GM19328 (cell line): ENCODE data around the gene RAB3D.
"Not testable (repeated sequence)": the region's sequence is repeated elsewhere in the genome, so short reads cannot be mapped to it uniquely, and the experiment has no call there.

Source experiments
- ATAC-seq: cut with Tn5 transposase; IDR thresholded peaks from one replicate; pipeline ENCODE4 v1.9.1; 2021; ENCODE audit warnings: mild to moderate bottlenecking, moderate library complexity; ENCODE audit not compliant: unreplicated experiment

RAB3D gene

DNA sequence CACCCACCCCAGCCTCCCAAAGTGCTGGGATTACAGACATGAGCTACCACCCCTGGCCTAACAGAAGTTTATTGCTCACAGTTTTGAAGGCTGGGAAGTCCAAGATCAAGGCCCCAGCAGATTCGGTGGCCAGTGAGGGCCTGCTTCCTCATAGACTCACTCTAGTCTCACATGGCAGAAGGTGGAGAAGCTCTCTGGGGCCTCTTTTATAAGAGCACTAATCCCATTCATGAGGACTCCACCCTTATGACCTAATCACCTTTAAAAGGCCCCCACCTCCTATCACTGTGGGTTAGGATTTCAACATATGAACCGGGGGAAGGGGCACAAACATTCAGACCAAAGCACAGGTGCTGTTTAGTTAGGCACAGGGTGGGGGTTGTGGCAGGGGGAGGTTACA, 28.1 kb upstream of the RAB3D start:
- ATAC-seq, result no peak

DNA sequence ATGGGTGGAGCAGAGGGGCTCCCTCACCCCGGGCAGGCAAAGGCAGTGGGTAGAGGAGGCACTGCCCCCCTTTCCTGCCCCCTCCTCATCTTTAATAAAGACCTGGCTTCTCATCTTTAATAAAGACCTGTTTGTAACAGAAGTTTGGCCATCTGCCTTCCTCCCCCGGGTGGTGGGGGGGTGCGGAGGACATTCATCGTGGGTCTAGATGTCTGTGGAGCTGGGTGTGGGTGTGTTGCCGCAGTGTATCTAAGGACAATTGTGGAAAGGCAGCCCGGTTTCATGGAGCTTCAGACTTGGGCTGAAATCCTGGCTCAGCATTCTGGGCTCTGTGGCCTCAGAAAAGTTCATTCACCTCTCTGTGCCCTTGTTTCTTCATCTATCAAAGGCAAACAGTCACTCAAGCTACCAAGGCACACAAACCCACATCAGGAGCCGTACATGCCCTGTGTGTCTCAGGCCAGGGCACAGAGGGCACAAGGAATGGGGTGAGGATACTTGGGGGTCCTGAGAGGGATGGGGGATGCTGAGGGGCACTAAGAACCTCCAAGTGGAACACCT, 26.2 kb upstream of the RAB3D start:
- ATAC-seq, result no peak

DNA sequence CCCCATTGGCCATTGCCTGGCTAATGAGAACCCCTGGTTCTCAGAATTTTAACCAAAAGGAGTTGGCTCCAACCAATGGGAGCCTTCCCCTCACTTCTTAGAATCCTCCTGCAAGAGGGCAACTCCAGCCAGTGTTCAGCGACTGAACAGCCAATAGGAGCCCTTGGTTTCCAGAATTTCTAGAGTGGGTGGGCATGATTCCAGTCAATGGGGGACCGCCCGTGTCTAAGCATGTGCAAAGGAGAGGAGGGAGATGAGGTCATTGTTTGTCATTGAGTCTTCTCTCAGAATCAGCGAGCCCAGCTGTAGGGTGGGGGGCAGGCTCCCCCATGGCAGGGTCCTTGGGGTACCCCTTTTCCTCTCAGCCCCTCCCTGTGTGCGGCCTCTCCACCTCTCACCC, 25.5 kb upstream of the RAB3D start:
- ATAC-seq, result no peak

DNA sequence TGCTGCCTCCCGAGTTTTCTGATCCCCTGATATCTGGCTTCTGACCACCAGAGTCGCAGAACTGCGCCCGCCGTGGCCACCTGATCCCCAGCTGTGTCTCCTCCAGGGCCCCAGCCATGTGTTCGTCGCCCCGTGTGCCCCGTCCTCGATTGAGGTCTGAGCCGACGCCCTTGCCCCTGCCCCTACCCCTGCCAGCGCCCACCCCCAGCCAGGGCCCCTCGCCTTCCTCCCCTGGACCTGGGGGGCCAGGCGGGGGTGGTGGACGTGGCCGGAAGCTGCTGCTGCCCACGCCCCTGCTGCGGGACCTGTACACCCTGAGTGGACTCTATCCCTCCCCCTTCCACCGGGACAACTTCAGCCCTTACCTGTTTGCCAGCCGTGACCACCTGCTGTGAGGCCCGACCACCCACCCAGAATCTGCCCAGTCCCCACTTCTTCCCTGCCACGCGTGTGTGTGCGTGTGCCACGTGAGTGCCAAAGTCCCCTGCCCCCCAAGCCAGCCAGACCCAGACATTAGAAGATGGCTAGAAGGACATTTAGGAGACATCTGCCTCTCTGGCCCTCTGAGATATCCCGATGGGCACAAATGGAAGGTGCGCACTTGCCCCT, 24.9 kb upstream of the RAB3D start:
- no peak for ATAC-seq

DNA sequence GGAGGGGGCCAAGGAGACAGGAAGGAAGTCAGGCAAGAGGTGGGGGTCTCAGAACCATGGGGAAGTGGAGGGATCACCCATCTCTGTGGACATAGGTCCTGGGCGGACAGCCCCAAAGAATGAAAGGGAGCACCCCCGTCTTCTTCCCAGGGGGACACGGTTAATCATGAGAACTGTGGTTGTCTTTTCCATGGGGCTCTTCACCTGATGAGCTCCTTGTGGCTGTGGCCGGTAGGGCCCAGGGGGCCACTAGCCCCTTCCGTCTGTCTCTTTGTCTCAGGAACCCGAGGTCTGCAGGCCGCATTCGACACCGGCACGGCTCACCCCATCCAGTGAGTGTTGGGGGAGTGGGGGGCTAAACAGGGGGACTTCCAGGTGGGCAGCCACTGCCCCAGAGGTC, 24.4 kb upstream of the RAB3D start:
- ATAC-seq, result no peak

DNA sequence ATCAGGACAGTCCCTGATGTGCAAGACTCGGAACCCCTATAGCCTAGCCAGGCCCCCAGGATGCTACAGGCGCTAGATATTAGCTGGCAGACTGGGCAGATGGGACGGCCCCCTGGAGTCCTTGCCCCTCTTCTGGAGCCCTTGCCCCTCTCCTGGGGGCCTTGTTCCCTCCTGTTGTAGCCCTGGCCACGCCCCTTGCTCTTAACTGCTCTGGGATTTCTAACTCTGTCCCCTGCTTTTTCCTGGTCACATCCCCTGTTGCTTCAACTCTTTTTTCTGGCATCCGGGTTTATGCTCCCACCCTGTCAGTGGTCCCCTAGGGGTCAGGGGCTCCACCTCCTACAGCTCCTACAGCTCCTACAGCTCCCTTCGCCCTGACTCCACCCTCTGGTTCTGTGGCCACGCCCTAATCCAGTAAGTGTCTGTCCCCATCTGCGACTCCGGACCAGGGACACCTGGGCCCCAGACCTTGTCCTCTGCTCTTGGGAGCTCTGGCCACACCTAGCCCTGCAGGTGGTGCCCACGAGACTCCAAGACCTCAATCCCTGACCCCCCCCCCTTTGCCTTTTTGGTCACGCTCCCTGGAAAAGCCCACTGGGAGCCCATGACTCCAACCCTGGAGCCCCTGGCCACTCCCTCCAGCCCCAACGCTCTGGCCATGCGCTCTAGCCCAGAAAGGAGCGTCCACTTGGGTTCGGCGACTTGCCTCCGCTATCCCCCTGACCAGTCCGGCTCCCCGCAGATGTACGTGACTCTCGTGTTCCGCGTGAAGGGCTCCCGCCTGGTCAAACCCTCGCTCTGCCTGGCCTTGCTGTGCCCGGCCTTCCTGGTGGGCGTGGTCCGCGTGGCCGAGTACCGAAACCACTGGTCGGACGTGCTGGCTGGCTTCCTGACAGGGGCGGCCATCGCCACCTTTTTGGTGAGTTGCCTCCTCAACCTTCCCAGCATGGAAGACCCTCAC, 22.6 kb upstream of the RAB3D start:
- ATAC-seq, result no peak

DNA sequence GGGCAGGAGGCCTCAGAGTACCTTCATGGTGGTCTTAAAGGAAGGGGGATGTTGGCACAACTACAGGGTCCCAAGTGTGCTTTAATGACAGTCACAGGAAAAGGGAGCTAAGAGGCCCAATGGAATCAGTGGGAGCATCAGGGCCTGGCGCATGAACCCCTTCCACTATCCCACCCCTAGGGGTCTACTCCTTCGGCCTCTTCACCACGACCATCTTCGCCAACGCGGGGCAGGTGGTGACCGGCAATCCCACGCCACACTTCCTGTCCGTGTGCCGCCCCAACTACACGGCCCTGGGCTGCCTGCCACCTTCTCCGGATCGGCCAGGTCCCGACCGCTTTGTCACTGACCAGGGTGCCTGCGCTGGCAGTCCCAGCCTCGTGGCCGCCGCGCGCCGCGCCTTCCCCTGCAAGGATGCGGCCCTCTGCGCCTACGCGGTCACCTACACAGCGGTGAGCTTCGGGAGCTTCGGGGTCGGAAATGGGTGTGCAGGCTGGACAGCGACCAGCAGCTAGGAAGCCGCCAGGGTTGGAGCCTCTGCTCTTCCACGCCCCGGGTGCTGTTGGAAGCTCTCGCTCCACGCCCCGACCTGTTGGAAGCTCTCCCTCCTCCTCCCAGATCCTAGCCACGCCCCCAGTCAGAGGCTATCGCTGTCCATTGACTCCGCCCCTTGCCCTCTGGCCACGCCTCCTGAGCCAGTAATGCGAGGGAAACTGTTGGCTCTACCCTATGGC, 21.7 kb upstream of the RAB3D start:
- ATAC-seq, result no peak

DNA sequence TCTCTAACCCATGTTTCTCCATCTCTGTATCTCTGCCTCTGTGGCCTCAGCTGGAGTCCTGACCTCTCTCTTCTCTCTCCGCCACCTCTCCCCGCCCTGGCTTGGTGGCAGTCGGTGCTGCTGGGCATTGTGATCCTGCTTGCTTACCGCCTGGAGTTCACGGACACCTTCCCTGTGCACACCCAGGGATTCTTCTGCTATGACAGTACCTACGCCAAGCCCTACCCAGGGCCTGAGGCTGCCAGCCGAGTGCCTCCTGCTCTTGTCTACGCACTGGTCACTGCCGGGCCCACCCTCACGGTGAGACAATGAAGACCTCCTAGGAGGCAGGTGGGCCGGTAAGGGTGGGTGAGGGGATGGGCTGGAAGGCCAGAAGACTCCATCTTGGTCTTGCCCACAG, 20.0 kb upstream of the RAB3D start:
- no peak for ATAC-seq

DNA sequence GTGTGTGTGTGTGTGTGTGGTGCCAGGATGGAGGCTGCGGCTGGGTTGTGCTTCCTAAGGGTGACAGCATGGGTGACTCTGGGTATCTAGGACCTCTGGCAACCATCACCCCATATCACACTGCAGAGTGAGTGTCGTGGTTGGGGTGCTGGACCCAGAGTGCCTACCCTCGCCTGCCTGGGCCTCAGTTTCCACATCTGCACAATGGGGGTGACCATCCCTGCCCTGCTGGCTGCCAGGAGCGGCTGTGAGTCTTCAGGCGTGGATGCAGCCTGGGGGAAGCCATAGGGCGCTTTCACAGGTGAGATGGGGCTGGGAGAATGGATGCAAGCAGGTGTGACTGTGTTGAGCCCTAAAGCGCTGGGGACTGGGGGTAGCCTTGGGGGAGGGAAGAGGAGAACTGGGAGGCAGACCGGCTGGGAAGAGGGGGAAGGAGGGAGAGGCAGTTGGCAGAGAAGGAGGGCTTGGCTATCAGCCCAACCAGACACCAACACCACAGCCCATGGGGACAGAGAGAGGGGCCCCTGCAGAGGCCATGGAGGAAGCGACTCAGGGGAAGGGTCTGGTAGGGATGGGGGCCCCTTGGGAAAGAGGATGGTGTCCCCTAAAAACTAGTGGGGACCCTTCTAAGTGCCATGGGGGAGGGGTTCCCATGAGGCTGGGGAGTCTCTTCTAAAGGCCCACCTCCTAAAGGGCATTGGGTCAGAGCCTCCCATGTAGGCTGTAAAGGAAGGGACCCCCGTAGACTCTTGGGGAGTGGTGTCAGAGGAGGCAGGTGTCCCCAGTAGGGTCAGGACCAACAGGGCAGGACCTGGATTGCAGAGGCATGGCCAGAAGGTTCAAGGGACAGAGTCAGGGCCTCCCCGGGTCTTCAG, 17.5 kb upstream of the RAB3D start:
- no peak for ATAC-seq

DNA sequence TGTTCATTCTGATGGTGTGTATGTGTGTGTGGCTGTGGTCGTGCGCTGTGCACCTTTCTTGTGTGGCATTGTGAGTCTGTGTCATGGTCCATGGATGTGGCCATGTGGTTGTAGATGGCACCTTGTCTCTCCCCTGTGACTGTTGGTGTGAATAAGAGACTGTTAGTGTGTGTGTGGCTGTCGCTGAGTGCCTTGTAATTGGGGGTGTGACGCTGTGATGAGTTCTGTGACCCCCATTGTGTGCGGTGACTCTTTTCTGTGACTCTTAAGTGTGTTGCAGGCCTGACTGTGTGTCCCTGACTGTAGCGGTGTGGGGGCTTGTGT, 16.6 kb upstream of the RAB3D start:
- ATAC-seq, result no peak

DNA sequence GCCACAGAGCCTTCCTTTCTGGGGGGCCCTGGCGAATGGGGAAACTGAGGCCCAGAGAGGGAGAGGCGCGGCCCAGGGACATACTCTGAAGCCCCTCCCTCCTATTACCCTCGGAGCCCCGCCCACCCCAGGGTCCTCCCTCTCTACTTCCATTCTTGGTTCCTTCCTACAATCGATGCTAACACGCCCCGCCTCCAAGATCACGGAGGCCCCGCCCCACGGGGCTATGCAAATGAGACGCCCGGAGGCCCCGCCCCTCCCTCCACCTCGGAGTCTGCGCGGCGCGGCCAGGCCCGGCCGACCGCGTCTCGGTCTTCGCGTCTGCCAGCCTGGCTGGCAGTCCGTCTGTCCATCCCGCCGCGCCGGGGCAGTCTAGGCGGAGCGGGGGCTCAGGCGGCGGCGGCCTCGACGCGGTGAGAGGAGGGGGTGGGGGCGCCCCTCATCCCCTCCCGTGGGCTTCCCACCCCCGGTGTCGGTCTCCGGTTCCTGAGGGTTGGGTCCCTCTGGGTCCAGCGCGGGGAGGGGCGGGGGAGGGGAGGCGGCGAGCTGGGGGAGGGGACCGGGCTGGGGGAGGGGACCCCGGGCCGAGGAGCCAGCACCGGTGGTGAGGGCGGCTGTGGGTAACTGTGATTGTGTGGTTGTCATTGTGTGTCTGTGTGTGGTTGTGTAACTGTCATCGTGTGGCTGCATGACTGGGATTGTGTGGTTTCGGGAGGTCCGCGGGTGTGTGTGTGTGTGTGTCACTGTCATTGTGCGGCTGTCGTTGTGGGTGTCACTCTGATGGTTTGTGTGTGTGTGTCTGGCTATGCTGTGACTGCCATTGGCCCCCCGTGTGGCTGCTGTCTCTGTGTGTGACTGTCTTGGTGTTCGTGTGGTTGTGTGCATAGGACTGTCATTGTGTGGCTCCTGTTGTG, 16.0 kb upstream of the RAB3D start, which contains the start of gene PLPPR2:
PLPPR2 (plus strand) TSS at position 273 of the 914 bp plus-strand sequence. CDS start 2,242 bp downstream, outside the sequence.
- ATAC-seq, result no peak

DNA sequence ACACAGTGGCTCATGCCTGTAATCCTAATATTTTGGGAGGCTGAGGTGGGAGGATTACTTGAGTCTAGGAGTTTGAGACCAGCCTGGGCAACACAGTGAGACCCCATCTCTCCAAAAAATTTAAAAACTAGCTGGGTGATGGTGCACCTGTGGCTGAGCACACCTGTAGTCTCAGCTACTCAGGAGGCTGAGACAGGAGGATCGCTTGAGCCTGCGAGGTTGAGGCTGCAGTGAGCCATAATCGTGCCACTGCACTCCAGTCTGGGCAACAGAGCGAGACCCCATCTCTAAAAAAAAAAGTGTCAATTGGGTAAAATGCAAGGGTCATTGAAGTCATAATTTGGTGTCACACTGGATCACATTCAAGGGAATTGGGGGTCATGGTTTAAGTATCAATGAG, 14.6 kb upstream of the RAB3D start:
- ATAC-seq, result not testable (repeated sequence)

DNA sequence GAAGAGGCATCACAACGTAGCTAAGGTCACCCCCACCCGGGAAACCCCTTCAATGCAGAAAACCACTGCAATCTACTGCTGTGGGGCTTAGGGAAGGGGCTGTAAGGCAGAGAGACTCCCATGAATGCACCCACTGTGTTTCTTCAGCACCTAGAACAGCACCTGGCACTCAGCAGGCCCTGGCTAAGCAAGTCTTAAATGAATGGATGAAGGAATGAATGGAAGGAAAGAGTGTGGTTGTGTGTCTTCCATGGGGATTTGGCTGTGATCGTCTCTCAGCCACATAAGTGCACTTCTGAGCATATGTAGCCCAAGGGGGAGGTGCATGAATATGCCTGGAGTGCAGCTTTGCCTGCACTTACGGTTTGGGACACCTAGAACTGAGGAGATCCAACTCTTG, 9.7 kb upstream of the RAB3D start:
- ATAC-seq, result no peak

DNA sequence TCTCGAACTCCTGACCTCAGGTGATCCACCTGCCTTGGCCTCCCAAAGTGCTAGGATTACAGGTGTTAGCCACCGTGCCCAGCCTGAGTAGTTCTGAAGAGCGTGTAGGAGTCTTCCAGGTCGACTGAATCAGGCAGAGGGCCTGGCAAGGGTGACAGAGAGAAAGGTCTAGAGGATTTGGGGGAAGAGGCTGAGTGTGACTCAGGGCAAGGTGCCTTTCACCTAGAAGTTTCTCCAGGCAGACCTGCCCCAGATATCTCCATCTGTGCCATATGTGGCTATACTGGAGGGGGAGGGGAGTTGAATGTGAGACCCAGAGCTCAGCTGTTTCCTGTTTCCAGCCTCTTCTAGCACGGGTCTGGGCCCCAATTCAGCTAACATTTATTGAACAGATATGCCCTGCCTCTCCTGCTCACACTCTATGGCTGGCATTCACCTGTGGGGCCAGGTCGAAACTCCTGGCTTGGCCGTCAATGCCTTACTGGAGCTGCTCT, 8.1 kb upstream of the RAB3D start:
- no peak for ATAC-seq

DNA sequence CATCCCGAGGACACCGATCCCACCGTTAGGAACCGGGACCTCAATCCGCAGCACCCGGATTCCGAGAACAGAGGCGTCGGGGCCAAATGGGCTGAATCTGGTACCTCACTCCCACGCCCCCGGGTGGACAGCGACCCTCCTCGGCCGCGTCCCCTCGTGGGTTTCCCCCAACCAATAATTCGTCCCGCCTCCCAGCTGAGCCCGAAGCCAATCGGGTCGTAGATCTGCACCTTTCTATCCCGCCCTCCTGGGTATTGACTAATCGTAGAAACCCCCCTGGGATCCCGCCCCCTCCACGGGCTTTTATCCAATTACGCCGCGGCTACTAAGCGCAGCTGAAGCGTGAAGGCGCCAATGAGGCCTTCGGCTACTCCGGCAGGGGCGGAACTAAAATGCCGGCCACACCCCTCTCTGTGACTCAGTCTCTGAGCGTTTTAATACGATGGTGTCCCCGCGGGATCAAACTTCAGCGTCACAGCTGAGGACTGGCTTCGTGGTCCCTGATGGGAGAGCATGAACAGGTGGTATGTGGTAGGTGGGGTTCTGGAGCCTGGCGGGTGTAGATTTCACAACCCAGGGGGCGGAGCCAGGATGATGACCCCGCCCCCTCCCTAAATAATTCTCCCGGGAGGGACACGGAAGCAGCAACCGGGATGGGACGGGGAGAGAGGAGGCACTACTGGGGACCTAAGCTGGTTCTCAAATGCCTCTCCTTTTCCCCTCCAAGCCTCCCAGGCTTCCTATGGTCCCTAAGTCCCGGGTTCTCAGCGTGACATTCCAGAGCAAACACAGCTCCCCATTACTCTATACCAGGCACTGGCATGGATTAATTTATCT, 6.9 kb upstream of the RAB3D start, which contains the start of the genes CCDC159 and TMEM205:
CCDC159 (plus strand) TSS at position 416 of the 837 bp plus-strand sequence; CDS start at position 504, 88 bp downstream.
TMEM205 (minus strand) TSS at position 165 of the 837 bp plus-strand sequence. CDS start 649 bp downstream, outside the sequence.
- ATAC-seq, result peak; percentile 91

DNA sequence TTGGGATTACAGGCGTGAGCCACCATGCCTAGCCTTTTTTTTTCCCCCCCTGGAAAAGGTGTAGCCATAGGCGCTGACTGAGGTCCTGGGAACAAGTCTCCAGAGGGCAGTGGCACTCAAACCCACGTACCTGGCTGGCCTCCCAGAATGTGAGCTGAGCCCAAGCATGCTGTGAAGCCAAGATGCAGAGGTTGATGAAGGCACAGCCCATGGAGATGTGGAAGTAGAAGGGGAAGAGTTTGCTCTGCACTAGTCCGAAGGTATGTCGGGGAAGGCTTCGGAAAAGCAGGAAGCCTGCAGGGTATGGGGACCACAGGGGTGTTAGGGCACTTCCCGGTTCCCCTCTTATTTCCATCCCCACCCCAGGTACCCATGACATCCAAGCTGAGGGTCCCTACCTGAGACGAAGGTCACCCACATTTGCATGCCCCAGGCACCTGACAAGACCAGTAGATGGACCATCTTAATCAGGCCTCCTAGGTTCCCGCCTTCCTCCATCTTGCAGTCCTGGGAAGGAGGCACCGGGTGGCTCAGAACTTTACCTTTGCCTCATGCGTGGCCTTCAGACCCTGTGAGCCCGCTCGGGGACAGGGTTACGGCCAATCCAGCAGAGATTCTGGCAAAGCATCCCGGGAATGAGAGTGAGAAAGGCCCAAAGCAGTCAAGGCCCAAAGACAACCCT, 5.8 kb upstream of the RAB3D start:
- no peak for ATAC-seq

DNA sequence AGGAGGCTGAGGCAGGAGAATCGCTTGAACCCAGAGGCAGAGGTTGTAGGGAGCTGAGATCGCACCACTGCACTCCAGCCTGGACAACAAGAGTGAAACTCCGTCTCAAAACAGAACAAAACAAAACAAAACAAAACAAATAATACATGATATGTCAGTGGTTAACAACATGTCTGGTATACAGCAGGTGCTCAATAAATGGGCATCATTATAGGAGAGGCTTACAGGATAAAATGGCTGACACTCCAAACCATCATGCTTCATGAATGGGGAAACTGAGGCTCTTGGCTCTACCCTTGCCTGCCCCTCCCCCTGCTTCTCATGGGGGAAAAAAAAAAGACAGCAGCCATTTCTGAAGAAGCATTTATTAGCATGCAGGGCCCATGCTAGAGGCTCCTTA, 3.0 kb upstream of the RAB3D start:
- no peak for ATAC-seq
